Brain microvascular endothelial cell (primary cell): Measurements from ENCODE around the gene SSBP2.
"Not testable (repeated sequence)": the region's sequence is repeated elsewhere in the genome, so short reads cannot be mapped to it uniquely, and the experiment has no call there.

Source experiments
- DNase-seq: peaks from one replicate; pipeline ENCODE4 v3.0.0-alpha.2; 2020
- H3K27ac ChIP-seq: fragments of 250-450 bp; sonication (Bioruptor Pico); 2 replicates; pipeline ENCODE4 v1.5.1; 2020; ENCODE audit warnings: mild to moderate bottlenecking, moderate library complexity
- H3K27me3 ChIP-seq: fragments of 250-450 bp; sonication (Bioruptor Pico); replicated peaks from 2 replicates; pipeline ENCODE4 v1.5.1; 2020; ENCODE audit warnings: mild to moderate bottlenecking
- H3K36me3 ChIP-seq: fragments of 250-450 bp; sonication (Bioruptor Pico); replicated peaks from 2 replicates; pipeline ENCODE4 v1.5.1; 2020; ENCODE audit warnings: mild to moderate bottlenecking
- H3K4me3 ChIP-seq: 2 replicates; pipeline ENCODE4 v1.5.1; 2011; ENCODE audit warnings: low read depth, mild to moderate bottlenecking, control low read depth, low read length, moderate library complexity
- in situ Hi-C: cut with HindIII; loops from 2 replicates; pipeline ENCODE4 v1.10.0; 2017; ENCODE audit warnings: low sequenced_read_pairs, low pct_ligation_motif_present
- TF ChIP-seq, protein P1 (sequence below): IDR thresholded peaks from 2 replicates; pipeline ENCODE4 v1.5.1; 2011; ENCODE audit warnings: low read depth, mild to moderate bottlenecking, moderate library complexity, low read length, control low read depth, inconsistent platforms; ENCODE audit errors: missing control alignments

Gene SSBP2

DNA sequence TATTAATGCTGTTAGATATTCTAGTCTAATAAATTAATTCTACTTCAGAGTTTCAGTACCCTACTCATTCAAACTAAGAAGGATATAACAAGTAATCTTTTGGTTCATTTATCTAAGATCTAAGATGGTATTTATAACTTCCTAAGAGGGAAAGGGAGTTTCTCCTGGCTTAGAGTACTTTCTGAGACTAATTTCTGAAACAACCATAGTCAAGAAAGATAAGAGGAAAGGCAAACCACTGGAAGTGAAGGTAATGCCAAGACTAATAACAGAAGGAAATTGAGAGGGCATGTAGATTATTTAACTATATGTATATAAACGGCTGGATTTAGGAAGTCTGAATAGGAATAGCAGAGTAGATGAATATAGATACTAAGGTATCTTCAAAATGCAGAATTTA lies 244.5 kb downstream of the SSBP2 start:
- in situ Hi-C loops = no loop called here
- no peaks in the 10 kb centered on the region for H3K27me3 ChIP-seq
- no peaks in the 10 kb centered on the region for H3K36me3 ChIP-seq
- H3K4me3 ChIP-seq = no peak overlapping the region
- TF ChIP-seq, protein P1, sequence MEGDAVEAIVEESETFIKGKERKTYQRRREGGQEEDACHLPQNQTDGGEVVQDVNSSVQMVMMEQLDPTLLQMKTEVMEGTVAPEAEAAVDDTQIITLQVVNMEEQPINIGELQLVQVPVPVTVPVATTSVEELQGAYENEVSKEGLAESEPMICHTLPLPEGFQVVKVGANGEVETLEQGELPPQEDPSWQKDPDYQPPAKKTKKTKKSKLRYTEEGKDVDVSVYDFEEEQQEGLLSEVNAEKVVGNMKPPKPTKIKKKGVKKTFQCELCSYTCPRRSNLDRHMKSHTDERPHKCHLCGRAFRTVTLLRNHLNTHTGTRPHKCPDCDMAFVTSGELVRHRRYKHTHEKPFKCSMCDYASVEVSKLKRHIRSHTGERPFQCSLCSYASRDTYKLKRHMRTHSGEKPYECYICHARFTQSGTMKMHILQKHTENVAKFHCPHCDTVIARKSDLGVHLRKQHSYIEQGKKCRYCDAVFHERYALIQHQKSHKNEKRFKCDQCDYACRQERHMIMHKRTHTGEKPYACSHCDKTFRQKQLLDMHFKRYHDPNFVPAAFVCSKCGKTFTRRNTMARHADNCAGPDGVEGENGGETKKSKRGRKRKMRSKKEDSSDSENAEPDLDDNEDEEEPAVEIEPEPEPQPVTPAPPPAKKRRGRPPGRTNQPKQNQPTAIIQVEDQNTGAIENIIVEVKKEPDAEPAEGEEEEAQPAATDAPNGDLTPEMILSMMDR = no peak
- no peak overlapping the region for H3K27ac ChIP-seq
- DNase-seq = no peak

DNA sequence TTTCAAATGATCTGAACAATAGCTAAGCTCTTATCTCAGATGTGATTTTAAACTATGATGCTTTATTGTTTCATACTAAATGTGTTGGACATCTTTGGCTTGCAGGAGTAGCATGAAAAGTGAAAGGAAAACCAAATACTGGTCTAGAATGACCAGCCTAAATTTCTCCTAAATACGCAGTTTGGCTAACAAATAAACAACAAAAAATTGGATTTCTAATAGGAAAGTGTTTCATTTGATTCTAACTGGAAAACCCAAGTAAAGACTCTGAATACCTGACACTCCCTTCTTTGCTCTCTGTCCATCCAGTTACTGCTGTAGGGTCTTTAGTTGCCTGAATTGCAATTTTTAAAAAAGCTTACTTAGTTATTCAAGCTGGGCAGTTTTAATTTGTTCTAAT lies 245.2 kb downstream of the SSBP2 start:
- no peak overlapping the region for H3K4me3 ChIP-seq
- TF ChIP-seq, protein P1 = no peak
- no peaks in the 10 kb centered on the region for H3K36me3 ChIP-seq
- in situ Hi-C loops = no loop called here
- H3K27ac ChIP-seq = no peak overlapping the region
- no peak for DNase-seq
- no peaks in the 10 kb centered on the region for H3K27me3 ChIP-seq

DNA sequence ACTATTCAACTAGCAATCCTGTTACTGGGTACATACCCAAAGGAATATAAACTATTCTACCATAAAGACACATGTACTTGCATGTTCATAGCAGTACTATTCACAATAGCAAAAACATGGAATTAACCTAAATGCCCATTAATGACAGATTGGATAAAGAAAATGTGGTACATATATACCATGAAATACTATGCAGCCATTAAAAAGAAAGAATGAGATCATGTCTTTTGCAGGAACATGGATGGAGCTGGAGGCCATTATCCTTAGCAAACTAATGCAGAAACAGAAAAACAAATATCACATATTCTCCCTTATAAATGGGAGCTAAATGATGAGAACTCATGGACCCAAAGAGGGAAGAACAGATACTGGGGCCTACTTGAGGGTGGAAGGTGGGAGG lies 247.3 kb downstream of the SSBP2 start:
- H3K36me3 ChIP-seq, H3K4me3 ChIP-seq, DNase-seq, H3K27me3 ChIP-seq, H3K27ac ChIP-seq, in situ Hi-C loops: not testable (repeated sequence)

DNA sequence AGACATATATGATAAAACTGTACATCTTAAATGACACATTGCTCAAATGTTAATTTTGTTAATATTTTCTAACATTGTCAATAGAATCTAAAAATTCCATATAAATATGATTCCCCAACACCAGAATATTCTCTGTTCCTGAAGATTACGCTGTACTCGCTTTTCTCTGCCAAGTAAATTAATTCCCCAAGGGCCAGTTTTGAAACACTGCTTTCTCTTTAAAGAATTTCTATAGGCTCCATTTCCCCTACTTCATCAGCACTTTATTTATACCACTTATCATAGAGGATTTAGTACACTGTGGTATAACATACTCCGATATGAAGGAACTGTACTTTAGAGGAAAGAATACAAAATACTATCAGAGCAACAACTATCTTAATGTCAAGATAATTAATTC lies 255.6 kb downstream of the SSBP2 start:
- no peak overlapping the region for H3K27ac ChIP-seq
- no peaks in the 10 kb centered on the region for H3K36me3 ChIP-seq
- TF ChIP-seq, protein P1 = no peak
- H3K4me3 ChIP-seq = no peak overlapping the region
- no peaks in the 10 kb centered on the region for H3K27me3 ChIP-seq
- in situ Hi-C loops = no loop called here
- DNase-seq = no peak

DNA sequence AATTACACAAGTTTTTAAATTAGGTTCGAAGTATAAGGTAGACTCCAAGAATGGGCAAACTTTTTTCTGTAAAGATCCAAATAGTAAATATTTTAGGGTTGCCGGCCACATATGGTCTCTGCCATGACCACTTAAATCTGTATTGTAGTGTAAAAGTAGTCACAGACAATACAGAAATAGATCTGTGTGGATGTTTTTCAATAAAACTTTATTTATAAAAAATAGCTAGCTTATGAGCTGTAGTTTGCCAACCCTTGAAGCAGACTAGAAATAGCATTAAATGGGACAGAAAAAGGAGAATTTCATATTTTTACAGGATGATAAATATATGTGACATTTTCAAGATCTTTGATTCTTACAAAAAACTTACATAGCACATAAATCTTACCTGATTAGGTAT lies 262.0 kb downstream of the SSBP2 start:
- in situ Hi-C loops = no loop called here
- Histone ChIP-seq H3K4me3 (no peak overlapping the region), H3K27ac (no peak overlapping the region), H3K36me3 (no peaks in the 10 kb centered on the region), H3K27me3 (no peaks in the 10 kb centered on the region)
- DNase-seq = no peak
- TF ChIP-seq, protein P1 = no peak

DNA sequence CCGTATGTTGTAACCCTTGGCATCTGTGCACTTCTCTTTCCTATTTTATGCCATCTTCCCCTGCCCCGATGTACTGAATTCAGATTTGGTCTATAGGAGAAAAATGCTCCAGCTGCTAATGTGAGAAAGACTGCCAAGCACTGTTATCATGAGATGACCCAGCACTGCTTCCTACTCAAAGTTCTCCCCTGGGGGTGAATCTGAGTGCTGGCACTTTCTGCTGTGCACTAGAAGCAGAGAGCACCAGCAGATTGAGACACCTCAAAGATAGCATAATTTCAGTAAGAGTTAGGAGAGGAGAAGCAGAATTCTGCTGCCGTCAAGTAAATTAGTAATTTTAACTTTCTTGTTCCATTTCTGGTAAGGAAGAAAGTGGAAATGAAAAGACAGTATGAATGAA lies 264.2 kb downstream of the SSBP2 start:
- in situ Hi-C loops = no loop called here
- no peaks in the 10 kb centered on the region for H3K36me3 ChIP-seq
- H3K27me3 ChIP-seq = no peaks in the 10 kb centered on the region
- no peak overlapping the region for H3K27ac ChIP-seq
- no peak overlapping the region for H3K4me3 ChIP-seq
- peak; percentile 11 for DNase-seq
- TF ChIP-seq, protein P1 = no peak
